Ovary (tissue), 9 donors: Measurements from ENCODE around the gene SNX10. TPM values are rescaled to one million over a fixed set of nuclear protein-coding genes. Genes with fewer than 3 reads are reported as not detected.

ENCODE experiments used
- DNase-seq, 5 donors: peaks; one replicate each; pipeline ENCODE4 v3.0.0-alpha.2; 2019 to 2020
- H3K27ac ChIP-seq, 2 donors: fragments of 200-600 bp; one replicate each; pipeline versions ENCODE4 v1.5.1 to v1.8.0; 2019 to 2022
- H3K27me3 ChIP-seq: fragments of 200-600 bp; one replicate; pipeline ENCODE4 v1.8.0; 2022
- H3K36me3 ChIP-seq: fragments of 200-600 bp; sonication (generic); one replicate; pipeline ENCODE4 v1.5.1; 2019
- H3K4me1 ChIP-seq: one replicate; pipeline ENCODE4 v1.8.1; 2013; ENCODE audit warnings: mild to moderate bottlenecking, moderate library complexity; ENCODE audit not compliant: insufficient read depth
- H3K4me3 ChIP-seq: fragments of 200-600 bp; sonication (generic); one replicate; pipeline ENCODE4 v1.5.1; 2017
- H3K9me3 ChIP-seq, 2 donors: fragments of 200-600 bp in 1 of 2; sonication (generic) in 1 of 2; one replicate each; pipeline versions ENCODE4 v1.5.1 to v1.8.1; 2013 to 2019; ENCODE audit warnings: mild to moderate bottlenecking in 1 of 2, moderate library complexity in 1 of 2
- EP300 ChIP-seq: sonication (generic); formaldehyde crosslinking; IDR thresholded peaks from one replicate; pipeline ENCODE4 v1.6.1; 2017; ENCODE audit warnings: antibody characterized with exemption
- POLR2A ChIP-seq: fragments of 450-650 bp; IDR thresholded peaks from one replicate; pipeline ENCODE4 v1.6.1; 2017; ENCODE audit warnings: antibody characterized with exemption, mild to moderate bottlenecking, moderate library complexity
- WGBS, 3 donors: extraction: QIAGEN DNeasy Blood & Tissue Kit in 1 of 3; methylation state at CpG; one replicate each; pipeline versions ENCODE4 v1.1.5 to v1.1.7; 2013 to 2017; 5-methylcytosine and 5-hydroxymethylcytosine counted together
- intact Hi-C, 4 donors: fragments of 100-400 bp; cut with DNase I; formaldehyde crosslinking; loops; one replicate each; pipeline versions ENCODE4 v1.11.0 to v1.15.1; 2022 to 2023
- polyA plus RNA-seq, 2 donors: library from polyadenylated mRNA; stranded (reverse); fragments of 200-250 nt in 1 of 2; fragments of 350-450 nt in 1 of 2; fragmentation: Illumina TruSeq in 1 of 2; extraction: RNeasy Lipid Tissue Mini Kit (QIAGEN cat#74804) in 1 of 2; gene quantifications; one replicate each; pipeline ENCODE4 v1.2.3, GENCODE V29; 2013 to 2014
- total RNA-seq, 7 donors: library from RNA; depleted of rRNA in 2 of 7; stranded (reverse); fragments of >200 nt in 2 of 7; fragmentation: NEBNext Ultra II Directional in 3 of 7; extraction: Animal tissue kit (Norgen Biotek cat#: 25700) in 3 of 7; gene quantifications; one replicate each; pipeline versions ENCODE4 v1.1.0 to v1.2.4, GENCODE V29; 2016 to 2023
- TF ChIP-seq, protein P1 (sequence below), 3 donors: fragments of 450-650 bp in 2 of 3; fragments of 200-600 bp in 1 of 3; IDR thresholded peaks; one replicate each; pipeline versions ENCODE4 v1.5.1 to v1.8.0; 2016 to 2022; ENCODE audit warnings: antibody characterized with exemption in 3 of 3, mild to moderate bottlenecking in 1 of 3
- donor health status: DM: no; HTN: no; CAD: no; lungs with moderate emphysema.
- donor health status: DM: no; HTN: no; CAD: no.
- donor health status: Bipolar disorder and iron deficiency.
- donor health status: DM: yes; HTN: yes; CAD: no.
- donor health status: DM: no; HTN: no; CAD: no.
- donor health status: DM: yes; HTN: yes; CAD: no.

Gene SNX10
- total and polyA plus RNA-seq, 9 donors, result 1.1 to 6.4 (median 2.0) TPM

DNA sequence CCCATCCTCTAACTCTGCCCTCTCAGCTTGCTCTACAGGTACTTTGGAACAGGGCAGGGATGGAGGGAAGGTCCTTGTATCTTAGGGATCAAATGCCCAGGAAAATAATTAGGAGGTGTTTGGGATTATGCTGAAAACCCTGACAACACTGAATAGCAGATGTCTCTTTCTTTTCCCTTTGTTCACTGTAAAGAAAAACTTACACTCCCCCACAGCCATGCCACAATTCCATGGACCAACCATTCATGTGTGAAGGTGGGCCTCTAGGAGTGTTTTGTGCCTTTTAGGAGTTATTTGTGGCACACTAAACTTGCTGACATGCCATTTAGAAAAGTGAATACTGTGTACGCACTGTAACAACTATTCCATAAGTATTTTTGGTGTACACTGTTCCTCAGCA is 108.1 kb downstream of the SNX10 start:
- no peak overlapping the region for H3K27ac ChIP-seq
- H3K9me3 ChIP-seq, result no peaks in the 10 kb centered on the region
- no peaks in the 10 kb centered on the region for H3K27me3 ChIP-seq
- peaks cover 2% of the 10 kb centered on the region for H3K4me1 ChIP-seq
- no peaks in the 10 kb centered on the region for H3K36me3 ChIP-seq
- DNase-seq, result no peak
- TF ChIP-seq POLR2A, result no peak
- no peak for TF ChIP-seq EP300
- TF ChIP-seq, protein P1, sequence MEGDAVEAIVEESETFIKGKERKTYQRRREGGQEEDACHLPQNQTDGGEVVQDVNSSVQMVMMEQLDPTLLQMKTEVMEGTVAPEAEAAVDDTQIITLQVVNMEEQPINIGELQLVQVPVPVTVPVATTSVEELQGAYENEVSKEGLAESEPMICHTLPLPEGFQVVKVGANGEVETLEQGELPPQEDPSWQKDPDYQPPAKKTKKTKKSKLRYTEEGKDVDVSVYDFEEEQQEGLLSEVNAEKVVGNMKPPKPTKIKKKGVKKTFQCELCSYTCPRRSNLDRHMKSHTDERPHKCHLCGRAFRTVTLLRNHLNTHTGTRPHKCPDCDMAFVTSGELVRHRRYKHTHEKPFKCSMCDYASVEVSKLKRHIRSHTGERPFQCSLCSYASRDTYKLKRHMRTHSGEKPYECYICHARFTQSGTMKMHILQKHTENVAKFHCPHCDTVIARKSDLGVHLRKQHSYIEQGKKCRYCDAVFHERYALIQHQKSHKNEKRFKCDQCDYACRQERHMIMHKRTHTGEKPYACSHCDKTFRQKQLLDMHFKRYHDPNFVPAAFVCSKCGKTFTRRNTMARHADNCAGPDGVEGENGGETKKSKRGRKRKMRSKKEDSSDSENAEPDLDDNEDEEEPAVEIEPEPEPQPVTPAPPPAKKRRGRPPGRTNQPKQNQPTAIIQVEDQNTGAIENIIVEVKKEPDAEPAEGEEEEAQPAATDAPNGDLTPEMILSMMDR (IDR thresholded peaks at IDR 0.05), result no peak
- H3K4me3 ChIP-seq, result no peak overlapping the region
- intact Hi-C loops, result no loop called here
- 95 to 100% (median 100%) methylated on average over 1 of the region's 1 CpG for WGBS, 3 donors

DNA sequence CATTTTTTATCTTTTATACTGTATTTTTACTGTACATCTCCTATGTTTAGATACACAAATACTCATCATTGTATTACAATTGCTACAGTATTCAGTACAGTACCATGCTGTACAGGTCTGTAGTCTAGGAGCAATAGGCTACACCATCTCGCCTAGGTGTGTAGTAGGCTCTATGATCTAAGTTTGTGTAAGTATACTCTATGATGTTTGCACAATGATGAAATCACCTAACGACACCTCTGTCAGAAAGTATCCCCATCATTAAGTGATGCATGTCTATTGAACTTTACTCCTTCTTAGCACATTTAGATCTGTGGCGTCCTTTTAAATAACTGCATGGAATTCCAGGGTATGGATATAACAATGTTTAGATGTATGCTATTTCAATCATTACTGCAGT is 112.0 kb downstream of the SNX10 start:
- Histone ChIP-seq H3K27me3 (no peaks in the 10 kb centered on the region), H3K36me3 (no peaks in the 10 kb centered on the region), H3K4me1 (no peaks in the 10 kb centered on the region), H3K4me3 (no peak overlapping the region), H3K9me3 (no peaks in the 10 kb centered on the region), H3K27ac (no peak overlapping the region)
- WGBS, 3 donors, result 97 to 98% (median 98%) methylated on average over 3 of the region's 3 CpGs
- no peak for TF ChIP-seq POLR2A
- TF ChIP-seq, protein P1 (IDR thresholded peaks at IDR 0.05), result no peak
- TF ChIP-seq EP300, result no peak
- intact Hi-C loops, result no loop called here
- DNase-seq, result no peak

DNA sequence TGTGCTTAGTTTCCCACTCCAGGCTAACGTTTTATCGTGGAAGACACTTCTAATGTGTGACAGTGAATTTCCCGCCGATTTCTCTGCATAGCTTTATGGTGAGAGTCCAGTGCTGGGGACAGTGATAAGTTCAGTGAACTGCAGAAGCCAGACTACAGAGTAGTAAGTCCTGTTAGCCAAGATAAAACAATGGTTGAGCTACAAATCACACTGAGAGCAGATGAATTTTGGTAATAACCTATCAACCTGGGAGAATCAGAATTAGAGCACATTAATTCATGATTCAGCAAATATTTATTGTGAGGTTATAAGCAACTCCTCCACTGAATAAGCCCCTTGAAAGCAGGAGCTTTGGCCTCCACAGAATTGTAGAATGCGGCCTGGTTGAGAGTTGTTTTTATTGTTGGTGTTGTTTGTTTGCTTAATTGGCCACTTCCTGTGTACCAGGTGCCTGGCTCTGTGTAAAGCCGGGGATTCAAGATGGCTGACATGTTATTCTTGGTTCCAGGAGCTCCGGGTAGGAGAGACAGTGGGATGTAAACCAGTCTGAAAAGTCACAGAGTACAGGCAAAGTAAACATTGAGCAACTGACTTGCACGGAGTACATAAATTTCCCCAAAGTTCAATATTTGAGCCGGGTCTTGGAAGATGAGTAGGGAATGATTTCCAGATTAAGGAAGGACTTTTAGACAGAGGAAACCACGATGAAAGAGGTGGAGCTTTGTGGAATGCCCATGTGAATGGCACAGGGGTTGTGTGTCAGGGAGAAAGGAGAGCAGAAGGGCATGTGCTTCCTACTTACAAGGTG is 112.7 kb downstream of the SNX10 start:
- 90 to 94% (median 93%) methylated on average over 10 of the region's 10 CpGs for WGBS, 3 donors
- DNase-seq, result no peak

DNA sequence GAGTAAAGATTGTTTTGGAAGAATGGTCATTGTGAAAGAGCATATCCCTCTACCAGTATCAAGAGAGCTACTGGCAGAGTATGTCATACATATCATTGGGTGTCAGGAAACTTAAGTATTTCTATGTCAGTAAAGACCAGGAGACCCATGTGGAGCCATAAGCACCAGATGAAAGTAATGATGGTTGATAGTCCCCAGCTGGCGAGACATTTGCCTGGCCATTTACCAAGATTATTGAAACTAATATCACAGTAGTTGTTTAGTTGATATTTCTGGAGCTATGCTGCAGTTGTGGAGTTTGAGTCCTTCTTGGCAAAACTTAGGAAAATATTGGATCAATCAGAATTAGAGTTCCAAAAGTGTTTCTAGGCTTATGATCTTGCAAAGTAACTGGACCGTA is 114.8 kb downstream of the SNX10 start:
- H3K4me1 ChIP-seq, result no peaks in the 10 kb centered on the region
- 73 to 98% (median 93%) methylated on average over 2 of the region's 2 CpGs for WGBS, 3 donors
- no peak overlapping the region for H3K27ac ChIP-seq
- DNase-seq, result no peak
- H3K9me3 ChIP-seq, result no peaks in the 10 kb centered on the region
- intact Hi-C loops, result no loop called here
- no peaks in the 10 kb centered on the region for H3K27me3 ChIP-seq
- no peak overlapping the region for H3K4me3 ChIP-seq
- no peaks in the 10 kb centered on the region for H3K36me3 ChIP-seq
- TF ChIP-seq EP300 (no peak), POLR2A (no peak)
- TF ChIP-seq, protein P1 (IDR thresholded peaks at IDR 0.05), result no peak

More for the DNA sequence above, 112.7 kb downstream of the SNX10 start:
- Histone ChIP-seq H3K27me3 (no peaks in the 10 kb centered on the region), H3K4me3 (no peak overlapping the region), H3K36me3 (no peaks in the 10 kb centered on the region), H3K27ac (no peak overlapping the region), H3K9me3 (no peaks in the 10 kb centered on the region), H3K4me1 (no peaks in the 10 kb centered on the region)
- intact Hi-C loops, result no loop called here
- TF ChIP-seq EP300 (no peak), POLR2A (no peak)
- TF ChIP-seq, protein P1 (IDR thresholded peaks at IDR 0.05), result no peak
